Measurements from ENCODE around the gene PLXNB3.
"Not testable (repeated sequence)": the region's sequence is repeated elsewhere in the genome, so short reads cannot be mapped to it uniquely, and the experiment has no call there.

PLXNB3 gene

DNA sequence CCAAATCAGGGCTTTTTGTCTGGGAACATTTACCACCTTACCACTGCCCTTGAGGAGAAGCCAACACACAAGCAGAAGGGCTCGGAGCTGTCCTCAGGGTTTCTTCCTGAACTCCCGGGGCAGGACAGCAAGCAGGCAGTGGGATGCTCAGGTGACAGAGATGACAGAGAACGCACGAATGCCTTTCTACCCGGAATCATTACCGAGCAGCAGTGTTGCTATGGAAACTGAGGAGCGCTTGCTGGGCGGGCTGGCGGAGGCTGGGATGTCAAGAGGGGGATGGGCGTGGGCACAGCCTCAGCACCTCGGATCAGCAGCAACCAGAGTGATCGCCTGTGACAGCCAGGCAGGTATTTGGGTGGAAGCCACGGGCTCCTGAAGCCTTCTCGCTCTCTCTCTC, 48.2 kb downstream of the PLXNB3 start:
- H3K9ac ChIP-seq (ENCODE audit: low read depth, low read length): no peak overlapping the region
- H3K9me3 ChIP-seq (ENCODE audit: control insufficient read depth, insufficient read depth, low read length): peaks cover 41% of the 10 kb centered on the region
- H3K27me3 ChIP-seq (ENCODE audit: control insufficient read depth, insufficient read depth, low read length): no peaks in the 10 kb centered on the region
- no peaks in the 10 kb centered on the region; the same call in 1 of the 2 replicates for H3K4me1 ChIP-seq (ENCODE audit: control insufficient read depth, insufficient read depth, low read length)
- H3K36me3 ChIP-seq (ENCODE audit: control insufficient read depth, insufficient read depth, low read length): no peaks in the 10 kb centered on the region
- H3K27ac ChIP-seq (ENCODE audit: low read depth, low read length): no peak overlapping the region
- H3K4me3 ChIP-seq (ENCODE audit: low read depth, low read length): no peak overlapping the region

DNA sequence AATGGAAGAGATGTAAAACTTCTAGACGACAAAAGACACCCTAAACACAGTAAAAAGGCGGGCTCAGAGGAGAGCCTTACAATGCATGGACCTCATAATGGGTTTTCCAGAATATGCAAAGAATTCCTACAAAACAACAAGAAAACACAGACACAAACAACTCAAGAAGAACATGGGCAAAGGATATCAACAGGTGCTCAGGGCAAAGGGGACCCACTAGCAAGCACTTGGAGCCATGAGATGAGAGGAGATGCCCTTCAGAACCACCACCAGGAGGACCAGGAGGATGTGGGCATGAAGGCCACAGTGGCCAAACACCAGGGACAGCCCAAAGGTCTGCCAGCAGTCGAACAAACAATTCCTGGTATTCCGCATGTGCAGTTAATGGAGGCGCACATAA, 49.1 kb downstream of the PLXNB3 start:
- Histone ChIP-seq H3K27ac (ENCODE audit: low read depth, low read length) (no peak overlapping the region), H3K4me1 (ENCODE audit: control insufficient read depth, insufficient read depth, low read length) (no peaks in the 10 kb centered on the region; the same call in 1 of the 2 replicates), H3K4me3 (ENCODE audit: low read depth, low read length) (no peak overlapping the region), H3K9ac (ENCODE audit: low read depth, low read length) (no peak overlapping the region), H3K36me3 (ENCODE audit: control insufficient read depth, insufficient read depth, low read length) (no peaks in the 10 kb centered on the region), H3K27me3 (ENCODE audit: control insufficient read depth, insufficient read depth, low read length) (no peaks in the 10 kb centered on the region), H3K9me3 (ENCODE audit: control insufficient read depth, insufficient read depth, low read length) (peaks cover 43% of the 10 kb centered on the region)

DNA sequence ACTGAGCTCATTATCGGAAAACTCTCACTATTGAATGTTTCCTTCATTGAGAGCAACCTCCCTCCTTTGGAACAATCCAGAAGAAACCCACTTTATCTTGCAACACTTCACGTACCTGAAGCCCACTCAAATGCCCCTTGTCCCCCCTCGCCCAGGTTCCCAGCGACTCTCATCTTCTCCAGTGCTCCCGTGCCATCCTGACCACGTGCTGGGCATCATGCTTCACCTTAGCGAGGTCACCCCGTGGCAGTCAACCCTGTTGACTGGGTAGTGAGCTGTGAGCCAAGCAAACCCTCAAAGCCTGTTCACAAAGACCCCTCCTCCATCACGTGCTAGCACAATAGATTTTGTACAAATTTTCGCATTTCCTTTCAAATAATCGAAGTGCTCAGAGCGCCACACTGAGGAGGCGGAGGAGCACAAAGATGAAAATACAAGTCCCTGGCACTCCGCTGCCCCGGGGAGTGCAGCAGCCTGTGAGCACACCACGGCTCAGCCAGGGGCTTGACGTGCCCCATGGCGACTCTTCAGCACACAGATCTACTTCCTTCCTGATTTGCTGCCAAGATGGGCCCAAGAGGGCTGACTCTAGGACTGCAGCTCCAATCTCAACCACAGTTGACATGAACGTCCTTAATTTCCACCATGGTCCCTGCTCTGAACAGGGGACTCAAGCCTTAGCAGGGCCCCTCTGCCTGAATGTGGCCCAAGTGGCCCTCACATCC, 50.7 kb downstream of the PLXNB3 start:
- peaks cover 39% of the 10 kb centered on the region for H3K9me3 ChIP-seq (ENCODE audit: control insufficient read depth, insufficient read depth, low read length)
- H3K4me1 ChIP-seq (ENCODE audit: control insufficient read depth, insufficient read depth, low read length): no peaks in the 10 kb centered on the region; the same call in 1 of the 2 replicates
- no peak overlapping the region for H3K9ac ChIP-seq (ENCODE audit: low read depth, low read length)
- no peaks in the 10 kb centered on the region for H3K27me3 ChIP-seq (ENCODE audit: control insufficient read depth, insufficient read depth, low read length)
- H3K4me3 ChIP-seq (ENCODE audit: low read depth, low read length): no peak overlapping the region
- no peak overlapping the region for H3K27ac ChIP-seq (ENCODE audit: low read depth, low read length)
- no peaks in the 10 kb centered on the region for H3K36me3 ChIP-seq (ENCODE audit: control insufficient read depth, insufficient read depth, low read length)

DNA sequence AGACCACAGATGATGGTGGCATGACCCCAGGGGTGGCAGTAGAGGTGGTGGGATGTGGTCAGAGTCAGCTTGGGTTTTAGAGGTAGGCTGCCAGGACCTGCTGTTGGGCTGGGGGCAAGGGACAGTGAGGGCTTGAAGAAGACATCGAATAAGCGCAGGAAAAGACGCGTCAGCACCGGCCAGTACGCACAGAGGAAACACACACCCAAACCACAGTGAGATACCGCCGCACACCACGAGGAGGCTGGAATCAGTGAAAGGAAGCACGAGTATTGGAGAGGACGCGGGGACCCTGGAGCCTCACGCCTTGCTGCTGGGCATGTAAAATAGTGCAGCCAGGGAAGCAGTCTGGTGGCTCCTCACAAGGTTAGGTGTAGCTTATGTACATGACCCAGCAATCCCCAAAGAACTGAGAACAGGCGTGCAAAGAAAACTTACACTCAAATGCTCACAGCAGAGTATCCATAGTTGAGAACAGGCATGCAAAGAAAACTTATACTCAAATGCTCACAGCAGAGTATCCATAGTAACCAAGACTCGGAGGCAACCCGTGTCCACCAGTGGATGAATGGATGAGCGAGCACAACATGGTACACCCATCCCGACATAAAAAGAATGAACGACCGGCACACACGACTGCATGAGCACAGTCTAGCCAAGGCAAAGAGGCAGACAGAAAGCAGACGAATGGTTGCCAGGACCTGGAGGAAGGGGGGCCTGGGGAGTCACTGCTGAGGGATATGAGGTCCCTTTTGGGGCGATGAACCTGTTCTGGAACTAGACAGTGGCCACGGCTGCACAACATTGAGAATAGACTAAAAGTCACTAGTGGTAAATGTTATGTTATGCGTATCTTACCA, 53.0 kb downstream of the PLXNB3 start:
- peaks cover 7% of the 10 kb centered on the region for H3K4me1 ChIP-seq (ENCODE audit: control insufficient read depth, insufficient read depth, low read length)
- H3K27me3 ChIP-seq (ENCODE audit: control insufficient read depth, insufficient read depth, low read length): no peaks in the 10 kb centered on the region
- no peaks in the 10 kb centered on the region for H3K36me3 ChIP-seq (ENCODE audit: control insufficient read depth, insufficient read depth, low read length)
- no peak overlapping the region for H3K4me3 ChIP-seq (ENCODE audit: low read depth, low read length)
- no peak overlapping the region for H3K27ac ChIP-seq (ENCODE audit: low read depth, low read length)
- H3K9ac ChIP-seq (ENCODE audit: low read depth, low read length): no peak overlapping the region
- H3K9me3 ChIP-seq (ENCODE audit: control insufficient read depth, insufficient read depth, low read length): peaks cover 37% of the 10 kb centered on the region

DNA sequence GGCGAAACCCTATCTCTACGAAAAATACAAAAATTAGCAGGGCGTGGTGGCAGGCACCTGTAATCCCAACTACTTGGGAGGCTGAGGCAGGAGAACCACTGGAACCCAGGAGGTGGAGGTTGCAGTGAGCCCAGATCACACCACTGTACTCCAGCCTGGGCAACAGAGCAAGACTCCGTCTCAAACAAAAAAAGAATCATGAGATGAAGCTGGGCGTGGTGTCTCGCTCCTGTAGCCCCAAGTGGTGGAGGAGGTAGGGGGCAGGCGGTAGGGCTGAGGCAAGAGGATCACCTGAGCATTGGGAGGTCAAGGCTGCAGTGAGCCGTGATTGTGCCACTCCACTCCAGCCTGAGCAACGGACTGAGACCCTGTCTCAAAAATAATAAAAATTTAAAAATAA, 54.0 kb downstream of the PLXNB3 start:
- H3K9ac ChIP-seq (ENCODE audit: low read depth, low read length); H3K4me1 ChIP-seq (ENCODE audit: control insufficient read depth, insufficient read depth, low read length): not testable (repeated sequence)

DNA sequence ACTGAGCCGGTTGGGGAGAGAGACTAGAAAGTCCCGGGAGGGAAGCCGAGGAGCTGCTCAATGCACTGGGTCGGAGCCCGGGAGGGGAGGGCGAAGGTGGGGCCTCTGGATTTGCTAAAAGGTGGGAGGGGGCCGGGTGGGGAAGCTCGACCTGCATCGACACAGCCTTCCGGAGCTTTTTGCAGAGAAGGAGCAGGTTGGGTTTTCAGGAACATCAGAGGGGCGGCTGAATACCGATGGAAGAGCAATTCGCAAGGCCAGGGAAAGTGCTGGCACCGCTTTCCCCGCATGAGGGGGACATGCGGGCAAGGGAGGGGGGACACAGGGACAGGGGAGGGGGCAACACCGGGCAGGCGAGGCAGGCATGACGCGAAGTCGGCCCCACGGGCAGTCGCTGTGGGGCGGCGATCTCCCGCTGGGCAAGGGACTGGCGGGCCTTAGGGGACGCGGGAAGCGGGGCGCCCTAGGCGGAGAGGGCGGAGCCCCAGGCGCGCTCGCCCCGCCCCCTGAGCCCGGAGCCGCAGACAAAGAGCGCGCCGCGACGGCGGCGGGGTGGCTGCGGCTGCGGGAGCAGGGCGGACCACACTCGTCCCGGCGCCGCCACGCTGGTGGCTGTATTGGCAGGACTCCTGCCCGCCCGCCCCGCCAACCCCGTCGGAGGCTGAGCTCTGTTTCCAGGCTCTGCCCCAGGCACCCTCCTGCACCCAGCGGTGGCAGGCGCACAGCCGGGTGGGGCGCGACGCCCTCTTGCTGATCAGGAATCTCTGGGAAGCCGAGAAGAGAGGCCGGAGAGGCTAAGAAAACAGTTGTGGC, 54.7 kb downstream of the PLXNB3 start:
- H3K4me1 ChIP-seq (ENCODE audit: control insufficient read depth, insufficient read depth, low read length): peaks cover 7% of the 10 kb centered on the region; the same call in 1 of the 2 replicates
- peak overlapping the region; percentile 39; the same call in 1 of the 2 replicates for H3K9ac ChIP-seq (ENCODE audit: low read depth, low read length)
- H3K27me3 ChIP-seq (ENCODE audit: control insufficient read depth, insufficient read depth, low read length): no peaks in the 10 kb centered on the region
- H3K27ac ChIP-seq (ENCODE audit: low read depth, low read length): peak overlapping the region; percentile 67
- H3K9me3 ChIP-seq (ENCODE audit: control insufficient read depth, insufficient read depth, low read length): peaks cover 31% of the 10 kb centered on the region
- H3K4me3 ChIP-seq (ENCODE audit: low read depth, low read length): peak overlapping the region; percentile 48
- no peaks in the 10 kb centered on the region for H3K36me3 ChIP-seq (ENCODE audit: control insufficient read depth, insufficient read depth, low read length)

More for the DNA sequence above, 54.0 kb downstream of the PLXNB3 start:
- H3K27ac ChIP-seq (ENCODE audit: low read depth, low read length); H3K4me3 ChIP-seq (ENCODE audit: low read depth, low read length); H3K36me3 ChIP-seq (ENCODE audit: control insufficient read depth, insufficient read depth, low read length); H3K27me3 ChIP-seq (ENCODE audit: control insufficient read depth, insufficient read depth, low read length): not testable (repeated sequence)
- peaks cover 35% of the 10 kb centered on the region for H3K9me3 ChIP-seq (ENCODE audit: control insufficient read depth, insufficient read depth, low read length)

DNA sequence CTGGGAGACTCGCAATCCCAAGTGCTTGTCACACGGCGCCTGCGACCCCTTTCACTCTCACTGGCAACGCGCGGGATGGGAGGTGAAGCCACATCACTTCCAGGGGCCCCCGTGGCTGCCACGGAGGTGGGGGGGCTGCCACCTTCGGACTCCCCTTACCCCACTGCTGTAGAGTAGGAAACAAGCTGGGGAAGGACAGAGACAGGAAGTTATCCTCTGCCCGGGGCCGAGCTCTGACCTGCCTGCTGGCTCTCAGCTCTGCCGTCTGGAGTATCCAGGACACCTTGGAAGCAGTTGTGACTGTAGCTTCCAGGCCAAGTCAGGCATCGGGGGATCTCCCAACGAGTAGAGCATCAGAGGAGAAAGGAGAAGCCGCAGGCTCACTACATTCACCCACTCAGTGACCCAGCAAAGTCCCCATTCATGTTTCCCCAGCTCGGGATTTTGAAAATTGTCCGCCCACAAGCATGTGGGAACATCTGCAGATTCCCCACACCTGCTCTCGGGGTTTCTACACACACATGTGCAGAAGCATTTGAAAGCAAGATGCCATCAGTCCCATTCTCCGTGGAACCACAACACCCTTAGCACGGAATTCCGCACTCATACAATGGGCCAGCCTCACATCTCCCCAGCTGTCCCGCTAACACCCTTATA, 55.5 kb downstream of the PLXNB3 start:
- Histone ChIP-seq H3K27ac (ENCODE audit: low read depth, low read length) (peak overlapping the region; percentile 67), H3K36me3 (ENCODE audit: control insufficient read depth, insufficient read depth, low read length) (no peaks in the 10 kb centered on the region), H3K27me3 (ENCODE audit: control insufficient read depth, insufficient read depth, low read length) (no peaks in the 10 kb centered on the region), H3K4me3 (ENCODE audit: low read depth, low read length) (peak overlapping the region; percentile 48), H3K4me1 (ENCODE audit: control insufficient read depth, insufficient read depth, low read length) (peaks cover 7% of the 10 kb centered on the region; the same call in 1 of the 2 replicates), H3K9ac (ENCODE audit: low read depth, low read length) (peak overlapping the region; percentile 39; the same call in 1 of the 2 replicates), H3K9me3 (ENCODE audit: control insufficient read depth, insufficient read depth, low read length) (peaks cover 38% of the 10 kb centered on the region)

DNA sequence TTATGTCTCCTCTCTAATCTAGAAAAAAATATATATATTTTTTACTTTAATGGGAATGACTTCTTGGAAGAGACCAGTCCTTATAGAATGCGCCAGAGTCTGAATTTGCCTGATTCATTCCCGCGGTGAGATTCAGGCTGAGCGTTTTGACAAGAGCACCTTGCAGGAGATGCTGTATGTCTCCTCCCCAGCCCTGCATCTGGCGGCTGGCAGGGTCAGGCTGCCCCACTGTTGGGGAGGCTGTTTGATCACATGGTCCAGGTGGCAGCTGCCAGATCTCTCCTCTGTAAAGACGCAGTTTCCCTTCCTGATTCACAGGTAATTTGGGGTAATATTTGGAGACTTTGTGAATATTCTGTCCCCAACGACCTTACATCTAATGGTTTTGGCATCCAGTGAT, 56.6 kb downstream of the PLXNB3 start:
- H3K4me1 ChIP-seq (ENCODE audit: control insufficient read depth, insufficient read depth, low read length): peaks cover 14% of the 10 kb centered on the region; the same call in 1 of the 2 replicates
- no peak overlapping the region for H3K27ac ChIP-seq (ENCODE audit: low read depth, low read length)
- no peaks in the 10 kb centered on the region for H3K27me3 ChIP-seq (ENCODE audit: control insufficient read depth, insufficient read depth, low read length)
- H3K9ac ChIP-seq (ENCODE audit: low read depth, low read length): no peak overlapping the region
- peaks cover 41% of the 10 kb centered on the region for H3K9me3 ChIP-seq (ENCODE audit: control insufficient read depth, insufficient read depth, low read length)
- H3K36me3 ChIP-seq (ENCODE audit: control insufficient read depth, insufficient read depth, low read length): no peaks in the 10 kb centered on the region
- no peak overlapping the region for H3K4me3 ChIP-seq (ENCODE audit: low read depth, low read length)

DNA sequence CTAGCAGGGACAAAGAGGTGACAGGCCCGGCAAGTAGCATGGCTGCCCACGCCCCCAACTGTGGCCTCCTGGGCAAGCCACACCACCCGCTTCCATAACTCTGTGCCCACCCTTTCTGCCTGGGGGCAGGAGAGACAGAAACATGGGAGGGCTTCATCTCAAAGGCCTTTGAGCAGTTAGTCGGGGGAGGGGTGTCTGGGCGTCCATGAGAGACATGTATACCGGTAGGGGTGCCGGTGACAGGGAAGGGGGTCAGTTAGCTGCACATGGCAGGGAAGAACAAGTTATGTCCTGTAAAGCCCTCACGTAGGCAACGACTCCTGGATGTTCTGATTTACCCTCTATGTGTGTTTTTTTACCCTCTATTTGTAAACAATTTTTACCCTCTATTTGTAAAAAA, 57.0 kb downstream of the PLXNB3 start:
- H3K9me3 ChIP-seq (ENCODE audit: control insufficient read depth, insufficient read depth, low read length): peaks cover 43% of the 10 kb centered on the region
- H3K4me1 ChIP-seq (ENCODE audit: control insufficient read depth, insufficient read depth, low read length): peaks cover 17% of the 10 kb centered on the region; the same call in 1 of the 2 replicates
- no peak overlapping the region for H3K27ac ChIP-seq (ENCODE audit: low read depth, low read length)
- H3K36me3 ChIP-seq (ENCODE audit: control insufficient read depth, insufficient read depth, low read length): no peaks in the 10 kb centered on the region
- no peak overlapping the region for H3K4me3 ChIP-seq (ENCODE audit: low read depth, low read length)
- H3K27me3 ChIP-seq (ENCODE audit: control insufficient read depth, insufficient read depth, low read length): no peaks in the 10 kb centered on the region
- H3K9ac ChIP-seq (ENCODE audit: low read depth, low read length): no peak overlapping the region

DNA sequence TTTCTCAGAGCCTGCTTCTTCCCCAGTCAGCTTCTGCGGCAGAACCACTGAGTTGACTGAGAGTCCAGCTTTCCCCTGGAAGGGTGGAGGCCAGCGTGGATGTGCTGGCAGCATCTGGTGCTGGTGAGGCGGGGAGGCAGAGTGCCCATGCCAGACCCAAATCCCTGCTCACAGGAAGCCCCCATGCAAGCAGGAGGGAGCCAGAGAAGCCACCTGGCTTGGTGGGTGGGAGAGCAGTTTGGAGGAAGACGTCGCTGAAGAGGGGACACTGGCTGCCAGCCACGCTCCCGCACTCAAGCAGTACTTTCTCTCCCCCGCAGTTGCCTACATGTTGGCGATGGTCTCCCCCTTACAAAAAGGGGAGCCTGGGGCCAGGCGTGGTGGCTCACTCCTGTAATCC, 60.3 kb downstream of the PLXNB3 start:
- H3K9me3 ChIP-seq (ENCODE audit: control insufficient read depth, insufficient read depth, low read length): peaks cover 35% of the 10 kb centered on the region
- H3K4me3 ChIP-seq (ENCODE audit: low read depth, low read length): no peak overlapping the region
- no peak overlapping the region for H3K27ac ChIP-seq (ENCODE audit: low read depth, low read length)
- no peaks in the 10 kb centered on the region for H3K27me3 ChIP-seq (ENCODE audit: control insufficient read depth, insufficient read depth, low read length)
- H3K9ac ChIP-seq (ENCODE audit: low read depth, low read length): no peak overlapping the region
- no peaks in the 10 kb centered on the region for H3K36me3 ChIP-seq (ENCODE audit: control insufficient read depth, insufficient read depth, low read length)
- peaks cover 26% of the 10 kb centered on the region for H3K4me1 ChIP-seq (ENCODE audit: control insufficient read depth, insufficient read depth, low read length)
